NCI-H2171 treated with DMSO at 0.1 percent for 48 hours (cell line): ENCODE data around the gene TMCO2.
"Not testable (repeated sequence)": the region's sequence is repeated elsewhere in the genome, so short reads cannot be mapped to it uniquely, and the experiment has no call there.

Source experiments
- DNase-seq: peaks from one replicate; lab custom pipeline; 2025; lab: John Stamatoyannopoulos, UW

The TMCO2 gene

DNA sequence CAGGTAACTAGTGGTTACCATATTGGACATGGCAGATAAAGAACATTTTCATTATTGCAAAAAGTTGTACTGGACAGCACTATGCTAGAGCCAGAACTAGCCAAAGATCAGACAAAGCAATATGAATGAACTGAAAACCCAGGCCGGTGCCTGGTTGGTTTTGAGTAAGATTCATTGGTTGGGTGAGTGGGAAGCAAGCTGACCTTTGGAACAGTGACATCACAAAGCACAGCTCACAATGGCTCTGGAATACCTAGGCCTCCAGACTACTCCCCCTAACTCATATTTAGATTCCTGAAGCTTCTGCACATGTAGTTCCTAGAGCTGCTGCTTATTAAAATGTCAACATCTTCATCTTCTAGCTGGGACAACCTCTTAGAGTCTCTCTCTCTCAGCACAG, at the start of gene TMCO2:
TSS of gene TMCO2 (plus strand) at position 283 of the 400 bp plus-strand sequence. CDS start at position 340, 57 bp downstream.
- no peak for DNase-seq

DNA sequence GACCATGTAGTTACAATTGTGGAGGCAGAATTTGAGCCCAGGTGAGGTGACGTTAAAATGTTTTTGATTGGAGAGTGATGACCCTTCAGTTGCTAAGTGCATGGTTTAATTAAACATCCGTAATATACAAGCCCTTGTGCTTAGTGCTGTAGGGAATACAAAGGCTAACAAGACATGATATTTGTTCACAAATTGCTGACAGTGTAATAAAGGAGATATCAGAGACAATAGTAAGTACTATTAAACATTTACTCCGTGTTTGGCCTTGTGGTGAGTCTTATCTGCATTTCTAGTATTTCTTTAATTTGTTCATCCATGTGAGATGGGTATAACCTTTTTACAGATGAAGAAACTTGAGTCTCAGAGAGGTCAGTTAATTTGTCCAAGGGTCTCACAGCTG, 48.6 kb upstream of the TMCO2 start:
- DNase-seq, result no peak

DNA sequence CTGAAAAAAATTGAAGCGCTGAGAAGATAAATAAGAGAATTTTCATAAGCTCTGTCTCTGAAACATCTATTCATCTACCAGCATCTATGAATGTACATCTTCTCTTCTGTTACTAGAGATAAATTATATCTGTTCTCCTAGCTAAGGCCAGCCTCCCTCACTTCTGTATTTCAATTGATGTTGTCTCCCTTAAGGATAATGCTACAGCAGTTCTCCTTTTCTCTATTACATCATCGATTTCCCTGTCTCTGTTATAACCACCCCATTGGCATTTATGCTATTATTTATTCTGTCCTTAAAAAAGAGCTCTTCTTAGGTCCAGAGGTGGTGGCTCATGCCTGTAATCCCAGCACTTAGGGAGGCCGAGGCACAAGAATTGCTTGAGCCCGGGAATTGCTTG, 42.9 kb upstream of the TMCO2 start:
- no peak for DNase-seq

DNA sequence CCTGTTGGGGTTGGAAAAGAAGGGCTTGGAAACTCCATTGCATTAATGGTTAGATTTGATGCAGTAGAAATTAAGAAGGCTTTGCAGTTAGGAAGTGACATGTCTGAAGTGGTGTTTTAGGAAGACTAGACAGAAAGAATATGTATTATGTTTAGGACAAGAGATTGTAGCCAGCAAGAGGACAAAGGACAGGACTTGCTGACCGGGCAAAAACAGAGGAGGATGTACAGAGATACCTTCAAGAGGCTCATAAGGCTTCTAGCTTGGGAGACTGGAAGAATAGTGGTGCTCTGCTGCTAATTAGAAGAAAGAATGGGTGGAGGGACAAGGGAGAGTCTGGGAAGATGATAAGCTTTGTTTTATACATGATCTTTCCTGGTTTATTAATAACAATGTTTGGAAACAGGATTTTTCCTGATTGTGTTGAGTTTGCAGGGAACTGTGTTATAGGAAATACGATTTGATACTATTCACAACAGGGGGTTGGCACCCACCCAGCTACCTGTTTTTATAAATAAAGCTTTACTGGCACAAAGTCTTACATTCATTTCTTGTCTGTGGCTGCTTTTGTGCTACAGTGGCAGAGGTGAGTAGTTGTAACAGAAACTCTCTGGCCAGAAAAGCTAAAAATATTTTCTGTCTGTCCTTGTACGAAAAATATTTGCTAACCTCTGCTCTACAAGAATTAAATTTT, 37.1 kb upstream of the TMCO2 start:
- no peak for DNase-seq

DNA sequence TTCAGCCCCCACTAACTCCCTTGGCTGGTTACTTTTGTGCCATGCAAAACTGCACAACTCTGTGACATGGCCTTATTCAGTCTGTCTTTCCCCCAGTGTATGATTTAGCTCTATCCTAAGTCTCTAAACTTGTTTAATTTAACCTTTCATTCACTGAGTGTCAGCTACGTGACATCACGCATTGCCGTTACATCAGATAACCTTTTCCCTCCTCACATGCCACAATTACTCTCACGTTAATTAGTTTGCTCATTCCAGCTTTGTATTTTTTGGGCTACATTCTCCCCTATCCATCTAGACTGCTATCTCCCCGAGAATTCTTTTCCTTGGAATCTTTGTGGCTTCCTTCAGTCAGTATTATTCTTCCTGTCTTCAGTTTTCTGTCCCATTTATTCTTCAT, 29.4 kb upstream of the TMCO2 start:
- no peak for DNase-seq

DNA sequence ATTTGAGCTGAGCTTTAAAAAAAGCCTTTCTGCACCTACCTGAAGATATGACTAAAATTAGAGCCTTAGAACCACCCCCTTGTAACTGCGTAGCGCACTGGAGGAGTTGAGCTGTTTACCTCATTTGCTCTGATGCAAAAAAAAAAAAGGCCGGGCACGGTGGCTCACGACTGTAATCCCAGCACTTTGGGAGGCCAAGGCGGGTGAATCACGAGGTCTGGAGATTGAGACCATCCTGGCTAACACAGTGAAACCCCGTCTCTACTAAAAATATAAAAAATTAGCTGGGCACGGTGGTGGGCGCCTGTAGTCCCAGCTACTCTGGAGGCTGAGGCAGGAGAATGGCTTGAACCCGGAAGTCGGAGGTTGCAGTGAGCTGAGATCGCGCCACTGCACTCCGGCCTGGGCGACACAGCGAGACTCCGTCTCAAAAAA, 26.2 kb upstream of the TMCO2 start:
- DNase-seq, result not testable (repeated sequence)

DNA sequence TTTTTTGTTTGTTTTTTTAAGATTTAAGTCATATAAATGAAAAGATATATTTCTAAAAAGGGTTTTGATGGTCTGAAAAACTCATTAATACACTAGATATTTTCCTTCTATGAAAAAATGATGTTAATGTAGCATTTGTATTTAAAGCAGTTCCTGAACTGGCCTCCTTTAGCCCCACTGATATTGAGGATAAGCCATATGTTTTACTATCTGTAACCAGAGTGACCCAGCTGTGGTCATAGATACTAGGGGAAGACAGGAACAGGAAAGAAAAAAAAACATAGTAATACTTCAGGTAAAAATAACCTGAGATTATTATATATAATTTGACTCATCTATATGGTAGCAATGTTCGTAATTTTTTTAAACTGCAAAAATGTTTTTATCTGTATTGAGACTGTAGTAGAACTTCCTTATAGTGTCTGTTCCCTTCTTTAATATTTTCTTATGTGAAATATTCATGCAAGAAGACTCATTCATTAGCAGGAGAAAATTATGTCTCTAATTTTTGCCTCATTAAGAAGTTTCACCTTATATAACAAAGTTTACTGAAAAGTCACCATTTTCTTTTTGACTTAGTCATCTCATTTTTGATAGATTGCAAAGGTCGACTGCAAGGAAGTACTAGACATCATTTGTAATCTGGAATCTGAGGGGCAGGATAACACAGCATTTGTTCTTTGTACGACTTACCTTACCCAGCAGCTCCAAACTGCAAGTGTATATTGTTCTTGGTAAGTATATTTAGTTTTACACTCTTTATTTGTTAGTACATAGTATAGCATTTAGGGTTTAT, 25.6 kb upstream of the TMCO2 start:
- no peak for DNase-seq

DNA sequence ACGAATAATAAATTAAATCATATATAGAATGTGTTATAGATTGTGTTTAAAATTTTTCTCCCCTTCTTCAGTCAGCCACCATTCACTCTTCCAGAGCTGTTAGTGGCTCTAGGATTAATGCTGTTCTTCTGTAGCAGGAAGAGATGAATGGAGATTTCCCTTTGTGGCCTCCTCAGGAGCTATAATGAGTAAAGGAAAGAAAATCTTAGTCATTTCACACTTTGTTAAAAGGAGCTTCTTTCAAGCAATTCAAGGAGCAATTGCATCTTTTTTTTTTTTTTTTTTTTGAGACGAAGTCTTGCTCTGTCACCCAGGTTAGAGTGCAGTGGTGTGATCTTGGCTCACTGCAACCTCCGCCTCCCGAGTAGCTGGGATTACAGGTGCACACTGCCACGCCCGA, 23.7 kb upstream of the TMCO2 start:
- no peak for DNase-seq

DNA sequence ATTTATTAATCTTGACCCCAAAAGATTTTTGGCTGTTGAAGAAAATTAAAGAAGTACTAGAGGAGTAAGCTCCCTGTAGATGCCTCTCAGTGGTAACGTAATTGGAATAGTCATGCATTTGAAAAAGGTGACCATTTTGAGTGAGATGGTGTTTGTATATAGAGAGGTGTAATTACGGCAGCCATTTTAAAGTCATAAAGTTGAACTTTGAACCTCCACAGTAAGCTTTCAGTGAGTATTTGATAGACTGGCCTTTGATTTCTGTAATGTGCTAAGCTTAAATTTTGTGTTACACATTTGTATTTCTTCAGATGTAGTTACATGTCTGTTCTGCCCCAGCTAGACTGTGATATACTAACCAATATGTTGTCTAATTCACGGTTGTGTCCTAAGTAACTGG, 21.5 kb upstream of the TMCO2 start:
- DNase-seq, result no peak

DNA sequence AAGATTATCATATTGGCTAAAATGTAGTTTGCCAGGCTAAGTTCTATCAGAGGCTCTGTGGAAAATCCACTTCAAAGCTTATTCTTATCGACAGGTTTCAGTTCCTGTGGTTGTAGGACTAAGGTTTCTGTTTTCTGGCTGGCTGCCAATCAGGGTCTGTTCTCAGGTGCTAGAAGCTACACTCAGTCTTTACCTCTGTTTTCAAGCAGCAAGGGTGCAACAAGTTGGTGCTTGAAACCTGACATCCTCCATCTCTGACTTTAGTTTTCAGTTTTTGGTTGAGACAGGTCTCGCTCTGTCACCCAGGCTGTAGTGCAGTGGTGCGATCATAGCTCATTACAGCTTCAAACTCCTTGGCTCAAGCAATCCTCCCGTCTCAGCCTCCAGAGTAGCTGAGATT, 15.3 kb upstream of the TMCO2 start:
- DNase-seq, result peak; percentile 28

DNA sequence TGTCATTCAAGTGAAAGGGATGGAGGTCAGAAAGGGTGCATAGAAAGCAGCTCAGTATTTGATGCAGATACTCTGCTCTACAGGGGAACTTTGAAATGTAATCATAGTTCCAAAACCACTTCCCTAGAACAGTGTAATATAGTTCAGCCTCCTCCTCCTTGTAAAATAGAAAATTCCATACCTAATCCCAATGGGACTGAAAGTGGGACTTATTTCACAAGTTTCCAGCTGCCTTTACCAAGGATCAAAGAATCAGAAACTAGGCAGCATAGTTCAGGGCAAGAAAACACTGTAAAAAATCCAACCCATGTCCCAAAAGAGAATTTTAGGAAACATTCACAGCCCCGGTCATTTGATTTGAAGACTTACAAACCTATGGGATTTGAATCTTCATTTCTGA, 8.1 kb upstream of the TMCO2 start:
- DNase-seq, result no peak

DNA sequence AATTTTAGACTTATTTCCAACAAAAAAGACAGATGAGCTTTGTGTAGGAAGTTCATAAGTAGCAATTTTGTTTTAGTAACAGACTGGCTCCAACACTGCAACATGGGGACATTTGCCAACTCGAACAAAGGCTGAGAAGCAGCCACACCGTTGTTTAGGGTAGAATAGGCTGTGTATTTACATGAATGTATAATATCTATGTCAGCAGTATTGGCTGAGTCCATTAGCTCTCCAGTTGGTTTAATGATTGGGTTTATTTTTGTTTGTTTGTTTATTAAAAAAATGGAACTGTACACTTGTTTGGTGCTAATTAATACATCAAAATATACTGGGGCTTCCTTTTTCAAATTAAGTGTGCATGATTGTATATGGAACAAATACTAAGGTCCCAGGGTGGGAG, 7.3 kb upstream of the TMCO2 start:
- no peak for DNase-seq

DNA sequence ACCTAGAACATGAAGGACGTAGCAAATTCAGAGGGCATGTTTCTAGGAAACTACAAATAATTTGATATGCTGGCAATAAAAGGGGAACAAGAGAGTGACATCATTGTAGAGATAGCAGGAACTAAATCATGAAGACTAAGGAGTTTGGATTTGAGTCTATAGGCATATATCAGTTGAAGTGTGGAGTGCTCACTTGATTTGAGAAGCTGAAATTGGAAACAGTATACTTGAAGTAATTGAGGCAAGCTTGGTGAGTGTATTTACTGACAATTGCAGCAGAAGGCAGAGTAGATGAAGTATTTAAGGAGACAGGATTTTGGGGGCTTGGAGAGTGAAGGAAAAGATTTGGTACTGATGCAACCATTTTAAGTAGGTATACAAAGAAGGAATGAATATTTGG, 6.4 kb upstream of the TMCO2 start:
- no peak for DNase-seq

DNA sequence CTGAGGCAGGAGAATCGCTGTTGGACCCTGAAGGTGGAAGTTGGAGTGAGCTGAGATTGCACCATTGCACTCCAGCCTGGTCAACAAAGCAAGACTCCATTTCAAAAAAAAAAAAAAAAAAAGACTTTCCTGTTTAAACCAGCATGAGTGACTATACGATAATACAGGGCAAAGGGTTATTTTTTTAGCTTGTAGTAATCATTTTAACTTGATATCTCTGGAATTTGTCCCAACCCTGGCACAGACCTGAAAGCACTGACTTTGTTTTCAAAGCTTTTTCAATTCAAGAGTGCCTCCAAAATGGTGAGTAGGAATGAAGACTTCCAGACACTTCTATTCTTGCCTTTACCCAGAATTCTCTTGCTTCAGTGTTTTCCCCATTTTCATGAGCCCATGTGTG, 4.4 kb upstream of the TMCO2 start:
- no peak for DNase-seq

DNA sequence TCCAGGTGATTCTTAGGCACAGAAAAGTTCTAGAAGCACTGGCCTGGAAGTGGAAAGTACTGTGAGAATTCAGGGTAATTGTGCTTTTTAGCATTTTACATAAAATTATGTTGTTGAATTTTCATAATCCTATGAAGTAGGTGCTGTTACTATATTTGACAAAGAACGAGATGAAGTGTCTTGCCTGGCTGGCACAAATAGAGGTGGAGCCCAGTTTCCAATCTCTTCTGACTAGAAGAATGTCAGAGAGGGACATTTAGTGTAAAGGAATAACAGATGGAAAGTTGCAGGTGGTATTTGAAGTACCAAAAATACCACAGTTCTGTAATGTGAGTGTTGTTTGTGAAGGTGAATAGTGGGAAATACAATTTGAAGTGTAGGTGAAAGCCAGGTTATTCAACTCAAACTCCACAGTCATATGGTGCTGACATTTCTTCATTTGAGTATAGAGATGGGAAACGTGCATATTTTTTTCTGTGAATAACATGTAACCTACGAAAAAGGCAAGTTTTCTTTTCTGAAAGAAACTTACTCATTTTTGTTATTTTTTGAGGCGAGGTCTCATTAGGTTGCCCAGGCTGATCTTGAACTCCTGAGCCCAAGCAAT, 3.5 kb upstream of the TMCO2 start:
- DNase-seq, result no peak

DNA sequence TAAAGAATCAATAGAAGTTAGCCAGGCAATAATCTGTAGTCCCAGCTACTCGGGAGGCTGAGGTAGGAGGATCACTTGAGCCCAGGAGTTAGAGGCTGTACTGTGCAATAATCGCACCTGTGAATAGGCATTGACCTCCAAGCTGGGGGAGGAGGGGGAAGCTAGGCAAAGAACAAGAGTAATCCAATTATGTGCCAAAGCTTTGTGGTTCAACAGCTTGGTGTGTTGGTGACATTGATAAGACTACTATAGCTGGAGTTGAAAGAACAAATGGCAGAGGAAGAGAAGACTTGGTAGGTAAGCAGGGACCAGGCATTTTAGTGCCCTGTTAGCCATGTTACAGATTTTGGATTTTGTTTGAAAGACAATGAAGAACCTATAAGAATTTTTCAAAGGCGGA, 2.1 kb upstream of the TMCO2 start:
- no peak for DNase-seq

DNA sequence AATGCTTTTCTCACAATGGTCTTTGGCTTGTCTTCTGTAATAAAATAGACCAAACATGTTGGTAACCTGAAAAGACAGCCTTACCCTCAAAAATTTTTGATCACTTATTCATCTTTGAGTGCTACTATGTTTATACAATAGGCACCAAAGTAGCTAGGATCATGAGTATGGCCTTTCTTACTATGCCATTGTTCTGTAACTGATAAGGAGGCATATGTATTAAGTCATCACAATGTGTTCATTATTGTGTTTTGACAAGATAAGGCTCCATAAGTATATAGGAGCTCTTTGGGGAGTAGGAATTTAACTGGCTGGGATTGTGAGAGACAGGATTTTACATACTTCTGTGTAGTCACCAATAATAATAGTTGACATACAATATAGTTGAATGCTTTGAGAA, 675 bp downstream of the TMCO2 start:
- no peak for DNase-seq

DNA sequence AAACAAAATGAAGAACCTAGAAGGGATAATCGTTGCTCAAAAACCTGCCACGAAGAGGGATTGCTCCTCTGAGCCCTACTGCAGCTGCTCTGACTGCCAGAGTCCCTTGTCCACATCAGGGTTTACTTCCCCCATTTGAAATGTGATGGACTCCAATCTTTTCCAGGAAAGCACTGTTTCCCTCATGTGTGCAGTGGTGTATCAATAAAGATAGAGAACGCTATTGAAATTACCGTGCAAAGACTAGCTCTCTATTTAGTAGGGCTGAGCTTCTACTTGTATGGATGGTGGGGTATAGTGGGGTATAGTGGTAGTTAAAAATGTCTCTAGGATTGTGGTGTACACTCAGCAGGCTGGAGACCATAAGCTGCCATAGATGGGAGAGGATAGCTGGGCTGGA, 3.7 kb downstream of the TMCO2 start:
- DNase-seq, result no peak

DNA sequence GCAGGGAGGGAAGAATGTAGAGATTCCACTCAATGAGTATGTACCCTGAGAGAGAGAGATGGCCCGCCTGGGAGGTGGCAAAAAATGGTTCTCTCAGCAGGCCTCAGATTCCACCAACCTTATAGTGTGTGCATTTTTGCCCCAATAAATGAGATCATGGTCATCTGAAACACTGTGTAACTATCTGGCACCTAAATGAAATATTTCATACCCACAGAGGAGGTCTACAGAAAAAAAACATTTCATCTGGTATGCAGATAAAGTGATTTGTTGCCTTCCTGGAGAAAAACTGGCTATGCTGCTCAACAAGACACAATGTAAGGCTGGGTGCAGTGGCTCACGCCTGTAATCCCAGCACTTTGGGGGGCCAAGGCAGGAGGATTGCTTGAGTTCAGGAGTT, 4.9 kb downstream of the TMCO2 start:
- DNase-seq, result no peak

DNA sequence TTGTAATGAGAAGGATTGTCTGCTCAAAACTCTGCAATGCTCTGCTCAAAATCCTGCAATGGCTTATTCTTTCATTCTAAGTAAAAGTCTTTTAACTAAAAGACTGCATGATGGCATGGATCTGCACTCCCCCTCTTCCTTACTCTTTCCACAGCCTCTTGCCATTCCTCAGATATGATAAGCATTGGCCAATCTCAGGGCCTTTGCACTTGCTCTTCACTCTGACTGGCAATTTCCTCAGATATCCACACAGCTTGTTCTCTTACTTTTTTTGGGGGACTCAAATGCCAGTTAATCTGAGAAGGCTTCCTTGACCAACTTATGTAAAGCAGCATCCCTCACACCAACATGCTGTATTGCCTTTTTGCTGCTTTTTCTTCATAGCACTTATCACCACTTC, 7.5 kb downstream of the TMCO2 start:
- no peak for DNase-seq

DNA sequence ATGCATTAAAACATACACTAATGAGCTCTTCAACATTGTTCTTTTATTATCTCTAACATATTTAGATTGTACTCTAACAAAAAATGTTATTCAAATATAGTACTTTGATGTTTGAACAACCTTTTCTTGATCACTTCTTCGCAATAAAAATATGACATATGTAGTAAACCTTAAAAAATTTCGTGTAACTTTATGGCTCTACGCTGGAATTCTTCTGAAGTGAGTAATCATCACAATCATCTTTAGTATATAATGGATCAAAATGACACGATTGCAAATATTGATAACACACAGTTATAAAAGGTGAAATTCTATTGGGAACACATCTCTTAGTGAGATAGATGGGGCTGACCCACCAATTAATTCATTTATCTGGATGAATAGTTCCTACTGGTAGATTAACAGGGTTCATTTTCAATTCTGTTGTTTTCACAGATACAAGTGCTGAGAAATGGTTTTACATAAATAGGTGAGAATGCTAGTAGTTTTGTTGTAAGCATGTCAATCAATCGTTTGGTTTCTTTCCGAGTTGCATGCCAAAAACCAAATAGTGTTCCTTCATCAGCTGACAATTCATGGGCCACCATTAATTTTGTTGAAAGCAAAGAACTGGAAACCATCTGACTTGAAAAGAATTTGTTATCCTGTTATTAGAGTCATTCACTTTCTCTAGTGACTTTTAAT, 8.8 kb downstream of the TMCO2 start:
- DNase-seq, result no peak

DNA sequence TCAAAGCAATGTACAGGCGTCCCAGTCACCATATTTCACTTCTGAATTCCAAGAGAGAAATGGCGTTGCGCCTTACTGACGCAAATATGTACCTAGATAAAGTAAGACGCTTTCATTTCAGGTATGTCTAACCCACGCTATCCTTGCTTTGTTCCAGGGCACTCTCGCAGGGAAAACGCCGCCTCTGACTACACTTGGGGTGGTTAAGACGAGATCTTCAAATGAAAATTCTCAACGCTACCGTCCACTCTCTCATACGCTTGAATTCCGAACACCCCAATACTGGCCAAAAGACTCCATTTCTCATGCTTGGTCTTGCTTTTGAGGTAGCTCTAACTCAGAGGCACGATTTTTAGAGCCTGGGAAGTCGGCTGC, 9.6 kb downstream of the TMCO2 start:
- peak; percentile 81 for DNase-seq
